Globus pallidus (tissue), 1 donor: ENCODE measurements around the gene PER2.
"Not testable (repeated sequence)": the region's sequence is repeated elsewhere in the genome, so short reads cannot be mapped to it uniquely, and the experiment has no call there.

Experiments
- DNase-seq: peaks from one replicate; pipeline ENCODE4 v3.0.0-alpha.2; 2015; ENCODE audit warnings: low spot score

PER2 gene

GRCh38 chr2:238287737-238288649 is at the start of gene PER2:
Gene PER2 (minus strand): TSS chr2:238288610. CDS start chr2:238277936, 10,674 bp downstream.
- DNase-seq: peak; percentile 61

- no peak for DNase-seq
Measured at GRCh38 chr2:238337846-238338245, 49.4 kb upstream of the PER2 start.

GRCh38 chr2:238336793-238337444 is 48.5 kb upstream of the PER2 start:
- DNase-seq: no peak

- DNase-seq: no peak
Measured at GRCh38 chr2:238336151-238336550, 47.7 kb upstream of the PER2 start.

GRCh38 chr2:238335591-238335990 is 47.2 kb upstream of the PER2 start:
- DNase-seq: not testable (repeated sequence)

GRCh38 chr2:238334885-238335284 is 46.5 kb upstream of the PER2 start:
- no peak for DNase-seq

GRCh38 chr2:238331916-238332315 is 43.5 kb upstream of the PER2 start:
- DNase-seq: no peak

- DNase-seq: no peak
Measured at GRCh38 chr2:238330391-238330790, 42.0 kb upstream of the PER2 start.

- no peak for DNase-seq
Measured at GRCh38 chr2:238327751-238328150, 39.3 kb upstream of the PER2 start.

- no peak for DNase-seq
Measured at GRCh38 chr2:238326801-238327365, 38.5 kb upstream of the PER2 start.

- no peak for DNase-seq
Measured at GRCh38 chr2:238325694-238326093, 37.3 kb upstream of the PER2 start.

GRCh38 chr2:238324248-238324647 is 35.8 kb upstream of the PER2 start:
- not testable (repeated sequence) for DNase-seq

GRCh38 chr2:238322001-238322411 is 33.6 kb upstream of the PER2 start:
- no peak for DNase-seq

GRCh38 chr2:238321467-238321866 is 33.1 kb upstream of the PER2 start:
- DNase-seq: no peak

- no peak for DNase-seq
Measured at GRCh38 chr2:238320648-238321281, 32.4 kb upstream of the PER2 start.

GRCh38 chr2:238320246-238320647 is 31.8 kb upstream of the PER2 start, which contains the start of gene TRAF3IP1:
Gene TRAF3IP1 (plus strand): TSS chr2:238320518. CDS start chr2:238320663, 145 bp downstream.
- peak; percentile 87 for DNase-seq

GRCh38 chr2:238315031-238315595 is 26.7 kb upstream of the PER2 start:
- DNase-seq: no peak

- DNase-seq: no peak
Measured at GRCh38 chr2:238314576-238314975, 26.2 kb upstream of the PER2 start.

- no peak for DNase-seq
Measured at GRCh38 chr2:238313991-238314350, 25.6 kb upstream of the PER2 start.

- no peak for DNase-seq
Measured at GRCh38 chr2:238313289-238313990, 25.0 kb upstream of the PER2 start.

- DNase-seq: not testable (repeated sequence)
Measured at GRCh38 chr2:238310721-238311120, 22.3 kb upstream of the PER2 start.
